Measurements from ENCODE around the gene TEX19. TPM values are rescaled to one million over a fixed set of nuclear protein-coding genes. Genes with fewer than 3 reads are reported as not detected.

Gene TEX19
- total and polyA plus RNA-seq, 2 experiments from 2014 or later: 0.10 to 0.66 TPM

GRCh38 chr17:82320140-82320840 is 38.8 kb upstream of the TEX19 start:
- no peak for DNase-seq (ENCODE audit: low spot score)
- no peak overlapping the region for H2AFZ ChIP-seq

More at GRCh38 chr17:82320140-82320840, 38.8 kb upstream of the TEX19 start:
- H3K27me3 ChIP-seq (ENCODE audit: insufficient read depth): no peaks in the 10 kb centered on the region
- no peak overlapping the region for H3K27ac Mint-ChIP-seq
- no peaks in the 10 kb centered on the region for H3K9me2 ChIP-seq (ENCODE audit: insufficient read depth)
- TF ChIP-seq EZH2phosphoT487 (IDR thresholded peaks at IDR 0.05; ENCODE audit: unreplicated experiment) (no peak), ETS1 (IDR thresholded peaks at IDR 0.05) (no peak), ZNF114 (CRISPR knock-in tag; IDR thresholded peaks at IDR 0.05) (no peak), STAT1 (IDR thresholded peaks at IDR 0.05; ENCODE audit: unreplicated experiment) (no peak), EZH2 (IDR thresholded peaks at IDR 0.05; ENCODE audit: low read depth, unreplicated experiment) (no peak), CTCF (conservative IDR thresholded peaks at IDR 0.05; ENCODE audit: low read depth in 2 of 2) (no peak), POLR2AphosphoS5 (IDR thresholded peaks at IDR 0.05; ENCODE audit: low read depth) (no peak), NANOG (IDR thresholded peaks at IDR 0.05; ENCODE audit: borderline replicate concordance) (no peak), ZNF331 (CRISPR knock-in tag; IDR thresholded peaks at IDR 0.05; ENCODE audit: low read depth) (no peak), JUNB (IDR thresholded peaks at IDR 0.05; ENCODE audit: unreplicated experiment) (no peak)
- no peaks in the 10 kb centered on the region for H3K79me2 ChIP-seq (replicated peaks; ENCODE audit: insufficient read depth)
- H3K27ac ChIP-seq (ENCODE audit: low read depth): no peak overlapping the region
- no peaks in the 10 kb centered on the region for H3K9me3 Mint-ChIP-seq
- H3K36me3 Mint-ChIP-seq (ENCODE audit: low read depth): no peaks in the 10 kb centered on the region
- no peak overlapping the region for H3K4me3 Mint-ChIP-seq
- peaks cover 9% of the 10 kb centered on the region; the same call in 2 of the 3 replicates for H3K4me1 Mint-ChIP-seq
- H3K4me1 ChIP-seq (ENCODE audit: insufficient read depth): no peaks in the 10 kb centered on the region
- ATAC-seq: no peak
- peaks cover 12% of the 10 kb centered on the region for H3K27me3 Mint-ChIP-seq (ENCODE audit: insufficient read depth, low read depth, poor library complexity)
- H3K36me3 ChIP-seq (ENCODE audit: insufficient read depth): no peaks in the 10 kb centered on the region
- no peak overlapping the region for H3K4me3 ChIP-seq
- H3K4me2 ChIP-seq: no peak overlapping the region
- H3F3A ChIP-seq (replicated peaks; ENCODE audit: low read depth): peaks cover 14% of the 10 kb centered on the region
- no peaks in the 10 kb centered on the region for H4K20me1 ChIP-seq (replicated peaks; ENCODE audit: insufficient read depth)

Measured in GM23338 (cell line).